Body of pancreas (tissue), 4 donors: ENCODE results near the gene UBXN1. TPM values are rescaled to one million over a fixed set of nuclear protein-coding genes. Genes with fewer than 3 reads are reported as not detected.

Experiments used
- ATAC-seq: fragments of 150-250 bp; one replicate; pipeline ENCODE4 v1.9.1; 2016
- DNase-seq, 4 donors: peaks; one replicate each; pipeline ENCODE4 v3.0.0-alpha.2; 2019
- H3K27ac ChIP-seq, 4 donors: fragments of 200-600 bp; sonication (generic); 1 replicate in 3 of 4; 2 replicates in 1 of 4; pipeline versions ENCODE4 v1.5.1 to v1.6.1; 2016 to 2019; ENCODE audit warnings: mild to moderate bottlenecking in 1 of 4, mixed read lengths in 1 of 4, moderate library complexity in 1 of 4
- H3K27me3 ChIP-seq, 2 donors: fragments of 200-600 bp; sonication (generic); one replicate each; pipeline ENCODE4 v1.6.0; 2016; ENCODE audit warnings: mild to moderate bottlenecking in 1 of 2
- H3K36me3 ChIP-seq, 2 donors: fragments of 200-600 bp; sonication (generic); replicated peaks in 1 of 2; 2 replicates each; pipeline ENCODE4 v1.5.1; 2016; ENCODE audit warnings: low read depth in 2 of 2; ENCODE audit not compliant: insufficient read depth in 1 of 2
- H3K4me1 ChIP-seq: fragments of 200-600 bp; sonication (generic); one replicate; pipeline ENCODE4 v1.6.0; 2016
- H3K4me3 ChIP-seq, 2 donors: fragments of 200-600 bp; sonication (generic); 1 replicate in 1 of 2; 2 replicates in 1 of 2; pipeline ENCODE4 v1.5.1; 2016 to 2019
- H3K9me3 ChIP-seq, 3 donors: fragments of 200-600 bp; sonication (generic); 1 replicate in 2 of 3; 2 replicates in 1 of 3; pipeline ENCODE4 v1.5.1; 2016
- POLR2A ChIP-seq, 3 donors: fragments of 450-650 bp; IDR thresholded peaks; one replicate each; pipeline ENCODE4 v1.6.1; 2016; ENCODE audit warnings: antibody characterized with exemption in 3 of 3, mild to moderate bottlenecking in 2 of 3
- WGBS, 2 donors: methylation state at CpG; one replicate each; pipeline ENCODE4 v1.1.5; 2017; 5-methylcytosine and 5-hydroxymethylcytosine counted together
- intact Hi-C: fragments of 100-400 bp; cut with DNase I; formaldehyde crosslinking; loops from one replicate; pipeline ENCODE4 v1.15.1; 2023
- total RNA-seq, 2 donors: library from RNA; depleted of rRNA; stranded (reverse); fragments of >200 nt; gene quantifications; one replicate each; pipeline ENCODE4 v1.1.0, GENCODE V29; 2016
- TF ChIP-seq, protein P1 (sequence below), 7 experiments: fragments of 450-650 bp in 4 of 7; fragments of 200-600 bp in 3 of 7; sonication (generic) in 3 of 7; IDR thresholded peaks; one replicate each; pipeline ENCODE4 v1.5.1; 2016 to 2019; ENCODE audit warnings: antibody characterized with exemption in 7 of 7

UBXN1 gene
- total RNA-seq, 2 donors from 2014 or later, result 129 to 204 TPM

DNA sequence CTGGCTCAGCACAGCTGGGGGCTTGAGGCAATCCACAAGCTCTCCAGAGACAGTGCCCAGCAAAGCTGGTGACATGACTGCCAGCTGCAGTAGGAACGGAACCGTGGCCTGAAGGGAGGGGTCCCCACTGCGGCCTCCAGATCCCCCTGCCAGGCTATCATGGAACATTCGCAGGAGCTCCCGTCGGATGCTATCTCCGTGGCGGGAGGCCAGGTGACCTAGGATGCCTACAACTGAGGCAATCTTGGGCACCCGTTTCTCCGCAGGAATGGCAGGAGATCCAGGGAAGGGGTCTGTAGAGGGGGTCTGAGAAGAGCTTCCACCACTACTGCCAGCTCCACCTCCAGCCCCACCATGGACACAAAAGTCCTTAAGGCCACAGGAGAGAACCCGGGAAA, 29.9 kb downstream of the UBXN1 start:
- peaks cover 48% of the 10 kb centered on the region for H3K4me1 ChIP-seq

DNA sequence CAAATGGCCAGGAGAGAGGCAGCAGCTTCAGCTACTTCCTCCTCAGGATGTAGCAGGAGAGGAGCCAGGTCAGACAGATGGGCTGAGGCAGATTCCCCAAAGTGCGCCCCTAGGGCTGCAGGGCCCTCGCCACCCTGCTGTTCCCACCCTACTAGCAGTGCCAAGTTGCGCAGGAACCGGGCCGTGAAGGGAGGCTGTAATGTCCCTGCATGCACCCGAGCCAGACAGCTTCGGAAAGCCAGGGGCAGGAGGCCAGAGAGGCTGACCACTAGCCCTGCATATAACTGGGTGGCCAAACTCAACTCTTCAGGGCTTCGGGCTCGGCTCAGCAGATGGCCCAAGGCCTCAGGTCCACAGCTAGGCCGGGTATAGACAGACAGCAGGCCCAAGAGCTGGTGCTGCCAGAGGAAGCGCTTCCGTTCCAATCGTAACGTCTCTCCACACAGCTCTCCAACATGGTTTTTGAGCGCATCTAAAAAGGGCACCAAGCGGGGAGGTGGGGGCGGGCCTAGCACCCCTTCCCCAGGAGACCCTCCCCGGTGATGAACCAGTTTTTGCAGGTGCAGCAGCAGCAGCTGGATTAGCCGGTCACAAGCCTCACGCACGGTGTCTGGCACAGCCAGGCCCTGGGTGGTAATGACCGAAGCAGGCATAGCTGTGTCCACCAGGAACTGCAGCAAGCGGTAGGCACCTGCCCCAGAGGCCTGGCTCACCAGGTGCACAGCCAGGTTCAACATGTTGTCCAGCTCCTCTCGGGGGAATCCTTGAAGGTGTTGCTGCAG, 30.5 kb downstream of the UBXN1 start:
- 91 to 94% methylated on average over 10 to 21 of the region's 24 CpGs for WGBS, 2 donors
- H3K4me1 ChIP-seq, result peaks cover 48% of the 10 kb centered on the region
- peaks cover 0 to 7% of the 10 kb centered on the region in 2 donors for H3K36me3 ChIP-seq
- no peak overlapping the region for H3K4me3 ChIP-seq
- H3K9me3 ChIP-seq, result no peaks in the 10 kb centered on the region
- DNase-seq (no peak), ATAC-seq (no peak)
- no peaks in the 10 kb centered on the region for H3K27me3 ChIP-seq
- intact Hi-C loops, result no loop called here
- no peak for TF ChIP-seq POLR2A (IDR thresholded peaks at IDR 0.05)
- TF ChIP-seq, protein P1, sequence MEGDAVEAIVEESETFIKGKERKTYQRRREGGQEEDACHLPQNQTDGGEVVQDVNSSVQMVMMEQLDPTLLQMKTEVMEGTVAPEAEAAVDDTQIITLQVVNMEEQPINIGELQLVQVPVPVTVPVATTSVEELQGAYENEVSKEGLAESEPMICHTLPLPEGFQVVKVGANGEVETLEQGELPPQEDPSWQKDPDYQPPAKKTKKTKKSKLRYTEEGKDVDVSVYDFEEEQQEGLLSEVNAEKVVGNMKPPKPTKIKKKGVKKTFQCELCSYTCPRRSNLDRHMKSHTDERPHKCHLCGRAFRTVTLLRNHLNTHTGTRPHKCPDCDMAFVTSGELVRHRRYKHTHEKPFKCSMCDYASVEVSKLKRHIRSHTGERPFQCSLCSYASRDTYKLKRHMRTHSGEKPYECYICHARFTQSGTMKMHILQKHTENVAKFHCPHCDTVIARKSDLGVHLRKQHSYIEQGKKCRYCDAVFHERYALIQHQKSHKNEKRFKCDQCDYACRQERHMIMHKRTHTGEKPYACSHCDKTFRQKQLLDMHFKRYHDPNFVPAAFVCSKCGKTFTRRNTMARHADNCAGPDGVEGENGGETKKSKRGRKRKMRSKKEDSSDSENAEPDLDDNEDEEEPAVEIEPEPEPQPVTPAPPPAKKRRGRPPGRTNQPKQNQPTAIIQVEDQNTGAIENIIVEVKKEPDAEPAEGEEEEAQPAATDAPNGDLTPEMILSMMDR (IDR thresholded peaks at IDR 0.05), result no peak
- H3K27ac ChIP-seq, result peak overlapping the region in 1 of 4 donors; percentile 92

More for the DNA sequence above, 29.9 kb downstream of the UBXN1 start:
- Histone ChIP-seq H3K27ac (no peak overlapping the region), H3K27me3 (no peaks in the 10 kb centered on the region), H3K4me3 (no peak overlapping the region), H3K9me3 (no peaks in the 10 kb centered on the region), H3K36me3 (peaks cover 0 to 7% of the 10 kb centered on the region in 2 donors)
- DNase-seq (peak in 1 of 4 donors; percentile 11), ATAC-seq (no peak)
- 90 to 100% methylated on average over 1 to 11 of the region's 11 CpGs for WGBS, 2 donors
- no peak for TF ChIP-seq POLR2A (IDR thresholded peaks at IDR 0.05)
- TF ChIP-seq, protein P1 (IDR thresholded peaks at IDR 0.05), result no peak
- intact Hi-C loops, result no loop called here

DNA sequence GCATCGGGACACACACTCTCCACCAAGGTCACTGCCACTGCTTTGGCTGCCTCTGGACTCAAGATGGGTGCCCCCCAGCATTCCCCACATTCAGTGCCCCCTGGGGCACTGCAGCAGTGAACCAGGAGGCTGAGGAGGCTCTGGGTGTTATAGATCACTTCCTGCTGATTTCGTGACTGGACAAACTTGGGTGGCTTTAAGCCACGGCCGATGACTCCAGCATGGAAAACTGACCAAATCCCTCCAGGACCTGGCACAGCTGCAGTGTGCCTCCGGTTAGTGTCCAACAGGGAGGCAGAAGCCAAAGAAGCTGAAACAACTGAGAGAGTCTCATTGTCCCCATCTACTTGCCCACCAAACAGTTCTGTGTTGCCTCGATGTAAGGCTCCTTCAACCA, 31.3 kb downstream of the UBXN1 start:
- intact Hi-C loops, result no loop called here
- ATAC-seq (no peak), DNase-seq (no peak)
- Histone ChIP-seq H3K27me3 (no peaks in the 10 kb centered on the region), H3K9me3 (no peaks in the 10 kb centered on the region), H3K36me3 (peaks cover 0 to 7% of the 10 kb centered on the region in 2 donors), H3K4me1 (peaks cover 48% of the 10 kb centered on the region), H3K27ac (peak overlapping the region in 2 of 4 donors; percentile 79 to 92), H3K4me3 (no peak overlapping the region)
- 53% methylated on average over 6 of the region's 6 CpGs; no CpG with 5 or more reads in 1 of the 2 donors for WGBS, 2 donors
- TF ChIP-seq POLR2A (IDR thresholded peaks at IDR 0.05), result no peak
- TF ChIP-seq, protein P1 (IDR thresholded peaks at IDR 0.05), result no peak

DNA sequence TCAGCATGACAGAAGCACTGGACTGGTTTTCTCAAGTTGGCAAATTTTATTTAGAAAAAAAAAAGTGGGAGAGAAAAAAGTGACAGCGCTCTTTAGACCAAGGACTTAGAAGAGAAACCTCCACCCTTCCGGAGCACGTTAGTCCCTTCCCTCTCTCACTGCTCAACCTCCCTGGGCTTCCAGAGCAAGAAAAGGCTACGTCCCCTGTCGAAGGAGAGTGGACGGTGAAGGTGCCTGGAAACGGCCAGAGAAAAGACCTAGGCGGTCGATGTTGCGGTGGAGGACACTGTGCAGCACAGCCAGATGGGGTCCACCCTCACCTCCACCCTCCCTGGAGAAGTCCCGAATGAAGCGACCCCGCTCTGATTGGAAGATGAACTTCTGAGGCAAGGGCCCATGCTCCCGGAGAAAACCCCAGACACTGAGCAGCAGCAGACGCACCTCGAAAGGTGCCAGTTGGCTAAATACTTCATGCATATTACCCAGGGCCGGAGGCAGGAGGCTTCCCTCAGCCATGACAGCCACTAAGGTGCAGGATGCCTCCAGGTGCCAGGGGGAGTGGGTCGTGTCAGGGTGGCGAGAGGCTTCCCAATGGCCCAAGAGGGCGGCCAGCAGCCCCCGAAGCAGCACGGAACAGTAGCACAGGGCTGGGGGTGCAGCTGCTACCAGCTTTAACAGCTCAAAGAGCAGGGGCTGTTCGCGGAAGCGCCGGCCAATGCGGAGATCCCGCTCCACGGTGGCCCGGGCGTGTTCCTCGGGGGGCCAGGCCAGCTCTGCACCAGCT, 31.9 kb downstream of the UBXN1 start:
- H3K27ac ChIP-seq, result peak overlapping the region in 3 of 4 donors; percentile 79 to 92 (median 87)

More for the DNA sequence above, 31.9 kb downstream of the UBXN1 start:
- intact Hi-C loops, result no loop called here
- WGBS, 2 donors, result 19 to 35% methylated on average over 11 to 32 of the region's 32 CpGs
- H3K36me3 ChIP-seq, result peaks cover 0 to 7% of the 10 kb centered on the region in 2 donors
- H3K9me3 ChIP-seq, result no peaks in the 10 kb centered on the region
- DNase-seq (peak in 2 of 4 donors; percentile 8 to 38), ATAC-seq (peak; percentile 15)
- TF ChIP-seq POLR2A (IDR thresholded peaks at IDR 0.05), result no peak
- TF ChIP-seq, protein P1 (IDR thresholded peaks at IDR 0.05), result no peak
- no peak overlapping the region for H3K4me3 ChIP-seq
- peaks cover 42% of the 10 kb centered on the region for H3K4me1 ChIP-seq
- no peaks in the 10 kb centered on the region for H3K27me3 ChIP-seq
